Cardiac muscle cell (in vitro differentiated cells and primary cell): ENCODE results near the gene CFAP161. TPM values are rescaled to one million over a fixed set of nuclear protein-coding genes. Genes with fewer than 3 reads are reported as not detected.
"Not testable (repeated sequence)": the region's sequence is repeated elsewhere in the genome, so short reads cannot be mapped to it uniquely, and the experiment has no call there.

ENCODE experiments used
- DNase-seq, 2 donors: peaks; one replicate each; pipeline versions ENCODE4 v3.0.0 to v3.0.0-alpha.2; 2010 to 2017; ENCODE audit warnings: low read depth in 1 of 2, low spot score in 1 of 2
- H3K27ac ChIP-seq: fragments of 200-600 bp; sonication (generic); 2 replicates; pipeline ENCODE4 v1.5.1; 2016
- H3K27me3 ChIP-seq: fragments of 200-600 bp; sonication (generic); 2 replicates; pipeline ENCODE4 v1.6.0; 2016; ENCODE audit warnings: control low read depth
- H3K36me3 ChIP-seq: fragments of 200-600 bp; sonication (generic); 2 replicates; pipeline ENCODE4 v1.5.1; 2016; ENCODE audit warnings: control low read depth
- H3K4me1 ChIP-seq: fragments of 200-600 bp; sonication (generic); 2 replicates; pipeline ENCODE4 v1.8.1; 2017; ENCODE audit warnings: low read depth, mild to moderate bottlenecking, mixed run types
- H3K4me3 ChIP-seq: fragments of 200-600 bp; sonication (generic); 2 replicates; pipeline ENCODE4 v1.5.1; 2016; ENCODE audit warnings: mild to moderate bottlenecking
- H3K9me3 ChIP-seq: fragments of 200-600 bp; sonication (generic); 2 replicates; pipeline ENCODE4 v1.5.1; 2017; ENCODE audit warnings: low read depth, mild to moderate bottlenecking, control low read depth
- polyA plus RNA-seq: library from polyadenylated mRNA; unstranded; fragments of >200 nt; fragmentation: Nextera tagmentation; extraction: Ambion mirVana; gene quantifications from 2 replicates; pipeline ENCODE4 v1.2.1, GENCODE V29; 2016
- total RNA-seq: library from RNA; depleted of rRNA; stranded (reverse); fragments of >200 nt; gene quantifications from 2 replicates; pipeline ENCODE4 v1.2.3, GENCODE V29; 2016
- TF ChIP-seq, protein P1 (sequence below): IDR thresholded peaks from 2 replicates; pipeline ENCODE4 v1.5.1; 2012; ENCODE audit warnings: low read depth, mild to moderate bottlenecking, low read length

Gene CFAP161
- total and polyA plus RNA-seq, 2 experiments from 2014 or later = not detected

DNA sequence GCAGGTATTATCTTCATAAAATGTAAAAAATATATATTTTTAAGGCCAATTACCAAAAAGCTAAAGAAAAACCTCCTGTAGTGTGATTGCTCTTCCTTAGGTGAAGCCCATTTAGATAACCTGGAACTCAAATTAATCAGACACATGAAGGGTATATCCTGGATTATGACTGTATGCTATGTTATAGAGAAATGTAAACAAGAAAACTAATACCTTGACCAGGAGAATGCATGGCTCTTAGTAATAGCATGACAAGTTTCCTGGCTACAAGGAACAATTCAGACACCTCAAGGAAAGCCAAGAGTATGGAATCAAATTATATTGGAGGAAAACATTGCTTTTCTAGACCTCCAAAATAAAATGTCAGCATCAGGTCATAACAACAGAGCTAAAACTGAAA lies 14.0 kb upstream of the CFAP161 start:
- Histone ChIP-seq H3K36me3 (no peaks in the 10 kb centered on the region), H3K27ac (no peak overlapping the region), H3K27me3 (peaks cover 38% of the 10 kb centered on the region), H3K4me1 (no peaks in the 10 kb centered on the region), H3K4me3 (no peak overlapping the region), H3K9me3 (no peaks in the 10 kb centered on the region)
- TF ChIP-seq, protein P1, sequence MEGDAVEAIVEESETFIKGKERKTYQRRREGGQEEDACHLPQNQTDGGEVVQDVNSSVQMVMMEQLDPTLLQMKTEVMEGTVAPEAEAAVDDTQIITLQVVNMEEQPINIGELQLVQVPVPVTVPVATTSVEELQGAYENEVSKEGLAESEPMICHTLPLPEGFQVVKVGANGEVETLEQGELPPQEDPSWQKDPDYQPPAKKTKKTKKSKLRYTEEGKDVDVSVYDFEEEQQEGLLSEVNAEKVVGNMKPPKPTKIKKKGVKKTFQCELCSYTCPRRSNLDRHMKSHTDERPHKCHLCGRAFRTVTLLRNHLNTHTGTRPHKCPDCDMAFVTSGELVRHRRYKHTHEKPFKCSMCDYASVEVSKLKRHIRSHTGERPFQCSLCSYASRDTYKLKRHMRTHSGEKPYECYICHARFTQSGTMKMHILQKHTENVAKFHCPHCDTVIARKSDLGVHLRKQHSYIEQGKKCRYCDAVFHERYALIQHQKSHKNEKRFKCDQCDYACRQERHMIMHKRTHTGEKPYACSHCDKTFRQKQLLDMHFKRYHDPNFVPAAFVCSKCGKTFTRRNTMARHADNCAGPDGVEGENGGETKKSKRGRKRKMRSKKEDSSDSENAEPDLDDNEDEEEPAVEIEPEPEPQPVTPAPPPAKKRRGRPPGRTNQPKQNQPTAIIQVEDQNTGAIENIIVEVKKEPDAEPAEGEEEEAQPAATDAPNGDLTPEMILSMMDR = no peak
- DNase-seq = no peak

DNA sequence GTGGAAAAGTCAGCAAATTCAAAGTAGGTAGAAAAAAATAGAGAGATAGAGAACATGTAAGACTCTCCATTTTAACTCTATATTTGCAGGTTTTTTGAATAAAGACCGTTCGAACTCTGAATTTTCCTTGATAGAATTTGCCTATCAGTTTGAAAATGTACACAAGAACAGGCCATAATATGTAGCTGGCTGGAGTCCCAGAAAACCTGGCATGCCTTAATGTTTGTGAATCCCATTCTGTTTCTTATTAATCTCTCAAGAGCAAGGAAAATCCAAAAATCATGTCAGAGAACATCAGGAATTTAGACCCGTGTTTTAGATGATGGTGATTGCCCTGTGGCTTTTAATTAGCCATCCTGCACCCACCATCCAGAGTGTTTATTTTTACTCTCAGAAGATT lies 7.2 kb upstream of the CFAP161 start:
- H3K4me1 ChIP-seq = no peaks in the 10 kb centered on the region
- H3K9me3 ChIP-seq = no peaks in the 10 kb centered on the region
- H3K27ac ChIP-seq = no peak overlapping the region
- peak in 1 of 2 donors; percentile 34 for DNase-seq
- no peaks in the 10 kb centered on the region for H3K36me3 ChIP-seq
- TF ChIP-seq, protein P1 = no peak
- peaks cover under 1% of the 10 kb centered on the region for H3K27me3 ChIP-seq
- no peak overlapping the region for H3K4me3 ChIP-seq

DNA sequence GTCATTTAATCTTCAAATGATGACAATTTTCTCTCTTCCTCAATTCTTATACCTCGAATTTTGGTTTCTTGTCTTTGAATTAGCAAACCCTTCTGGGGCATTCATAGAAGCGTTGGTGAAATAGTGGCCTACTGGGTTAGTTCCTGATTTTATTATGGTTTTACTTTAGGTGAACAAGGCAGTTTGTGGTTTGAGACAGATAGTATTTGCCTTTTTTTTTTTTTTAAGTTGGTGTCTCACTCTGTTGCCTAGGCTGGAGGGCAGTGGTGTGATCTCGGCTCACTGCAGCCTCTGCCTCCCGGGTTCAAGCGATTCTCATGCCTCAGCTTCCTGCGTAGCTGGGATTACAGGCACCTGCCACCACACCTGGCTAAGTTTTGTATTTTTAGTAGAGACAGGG lies 7.4 kb downstream of the CFAP161 start:
- H3K4me3 ChIP-seq, H3K4me1 ChIP-seq, DNase-seq, H3K9me3 ChIP-seq, H3K27ac ChIP-seq, H3K36me3 ChIP-seq: not testable (repeated sequence)
- peaks cover 37% of the 10 kb centered on the region for H3K27me3 ChIP-seq

DNA sequence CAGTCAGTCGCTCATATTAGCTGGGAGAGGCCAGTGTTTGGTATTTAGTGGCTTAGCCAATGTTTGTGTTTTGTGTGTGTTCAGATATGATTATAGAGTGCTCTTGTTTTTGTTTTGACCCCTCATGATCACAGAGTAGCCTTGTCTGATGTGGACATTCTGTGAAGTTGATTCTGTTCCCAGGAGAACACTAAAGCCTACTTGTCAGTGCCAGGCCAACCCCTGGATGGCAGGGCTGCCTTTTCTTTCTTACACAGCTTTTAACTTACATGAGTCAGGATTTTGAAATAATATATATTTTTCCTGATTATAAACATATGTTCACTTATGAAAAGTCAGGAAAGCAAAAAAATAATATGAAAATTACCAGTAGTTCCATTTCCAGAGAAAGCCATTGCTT lies 11.9 kb downstream of the CFAP161 start:
- DNase-seq = no peak
- Histone ChIP-seq H3K36me3 (no peaks in the 10 kb centered on the region), H3K9me3 (no peaks in the 10 kb centered on the region), H3K4me3 (no peak overlapping the region), H3K27ac (no peak overlapping the region), H3K4me1 (no peaks in the 10 kb centered on the region), H3K27me3 (peaks cover 5% of the 10 kb centered on the region)
- TF ChIP-seq, protein P1 = no peak

DNA sequence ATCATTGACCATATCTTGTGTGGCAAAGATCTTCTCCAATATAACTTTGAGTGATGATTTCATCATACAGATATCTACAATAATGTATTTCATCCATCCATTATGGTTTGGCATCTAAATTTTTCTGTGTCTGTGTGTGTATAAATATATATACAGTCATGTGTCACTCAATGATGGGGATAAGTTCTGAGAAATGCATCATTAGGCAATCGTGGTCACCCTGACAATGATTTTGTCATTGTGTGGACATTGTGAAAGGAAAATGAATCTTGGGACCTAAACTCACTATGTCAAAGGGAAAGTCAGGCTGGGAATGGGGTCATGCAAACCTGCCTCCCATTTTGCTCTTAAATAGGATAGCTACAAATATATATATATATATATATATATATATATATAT lies 12.4 kb downstream of the CFAP161 start:
- TF ChIP-seq, protein P1 = no peak
- no peak for DNase-seq
- Histone ChIP-seq H3K4me3 (no peak overlapping the region), H3K27ac (no peak overlapping the region), H3K9me3 (no peaks in the 10 kb centered on the region), H3K36me3 (no peaks in the 10 kb centered on the region), H3K27me3 (peaks cover 5% of the 10 kb centered on the region), H3K4me1 (no peaks in the 10 kb centered on the region)

DNA sequence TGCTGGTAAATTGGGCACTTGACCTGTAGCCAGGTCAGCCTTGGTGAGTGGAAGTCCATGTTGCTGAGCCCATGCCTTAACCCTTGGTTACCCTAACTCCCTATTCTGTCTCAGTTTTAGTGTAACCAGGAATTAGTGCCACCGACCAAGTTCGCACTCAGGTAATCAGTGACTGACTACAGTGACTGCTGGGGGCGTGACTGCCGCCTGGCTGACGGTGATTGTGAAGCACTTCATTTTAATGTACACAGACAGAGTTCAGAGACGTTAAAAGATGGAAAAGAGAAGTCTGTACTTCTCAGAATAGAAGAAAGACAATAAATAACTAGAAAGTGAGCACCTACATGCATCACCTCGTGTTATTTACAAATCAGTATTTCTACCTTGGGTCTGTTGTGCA lies 17.3 kb downstream of the CFAP161 start:
- no peak for DNase-seq
- TF ChIP-seq, protein P1 = no peak

More for the DNA sequence above, 17.3 kb downstream of the CFAP161 start:
- Histone ChIP-seq H3K36me3 (no peaks in the 10 kb centered on the region), H3K9me3 (no peaks in the 10 kb centered on the region), H3K4me3 (no peak overlapping the region), H3K27ac (no peak overlapping the region), H3K4me1 (no peaks in the 10 kb centered on the region), H3K27me3 (no peaks in the 10 kb centered on the region)
